PC-9 (cell line): ENCODE results near the gene CFAP46. TPM values are rescaled to one million over a fixed set of nuclear protein-coding genes. Genes with fewer than 3 reads are reported as not detected.
"Not testable (repeated sequence)": the region's sequence is repeated elsewhere in the genome, so short reads cannot be mapped to it uniquely, and the experiment has no call there.

Source experiments
- BruUV-seq: library from RNA; stranded (reverse); fragments of 400-500 nt; replicated peaks from 2 replicates; lab custom pipeline; 2021; lab: Mats Ljungman, UMichigan
- CTCF ChIA-PET: fragments of 300-600 bp; sonication (Branson Sonifier 250); formaldehyde crosslinking; loops from one replicate; lab custom pipeline; 2022; ENCODE audit warnings: antibody characterized with exemption; lab: Charles Lee
- POLR2A ChIA-PET: fragments of 300-600 bp; sonication (Branson Sonifier 250); formaldehyde crosslinking; loops from one replicate; lab custom pipeline; 2022; ENCODE audit warnings: antibody characterized with exemption; ENCODE audit not compliant: unreplicated experiment; lab: Charles Lee
- DNase-seq, 2 experiments: peaks; one replicate each; pipeline versions ENCODE4 v3.0.0 to v3.0.0-alpha.2; 2015 to 2022; ENCODE audit warnings: mixed read lengths in 1 of 2
- H2AFZ ChIP-seq: fragments of 200-600 bp; sonication (generic); 2 replicates; pipeline ENCODE4 v1.8.1; 2017; ENCODE audit warnings: antibody characterized with exemption
- H3F3A ChIP-seq: fragments of 200-600 bp; sonication (generic); 2 replicates; pipeline ENCODE4 v1.8.1; 2017; ENCODE audit warnings: antibody characterized with exemption, mild to moderate bottlenecking, low read depth; ENCODE audit not compliant: insufficient read depth
- H3K27ac ChIP-seq: fragments of 200-600 bp; sonication (generic); 2 replicates; pipeline ENCODE4 v1.6.1; 2016; ENCODE audit warnings: mixed run types
- H3K27me3 ChIP-seq: fragments of 200-600 bp; sonication (generic); 2 replicates; pipeline ENCODE4 v1.6.1; 2016; ENCODE audit warnings: low read depth, mixed run types; ENCODE audit not compliant: insufficient read depth
- H3K36me3 ChIP-seq: fragments of 200-600 bp; sonication (generic); 2 replicates; pipeline ENCODE4 v1.6.1; 2016; ENCODE audit warnings: low read depth, mixed run types
- H3K4me1 ChIP-seq: fragments of 200-600 bp; sonication (generic); replicated peaks from 2 replicates; pipeline ENCODE4 v1.6.1; 2016; ENCODE audit warnings: mixed run types; ENCODE audit not compliant: insufficient read depth
- H3K4me2 ChIP-seq: fragments of 200-600 bp; sonication (generic); 2 replicates; pipeline ENCODE4 v1.6.1; 2017; ENCODE audit warnings: mixed run types
- H3K4me3 ChIP-seq: fragments of 200-600 bp; sonication (generic); 2 replicates; pipeline ENCODE4 v1.6.1; 2016; ENCODE audit warnings: mixed run types
- H3K79me2 ChIP-seq: fragments of 200-600 bp; sonication (generic); 2 replicates; pipeline ENCODE4 v1.6.1; 2017; ENCODE audit warnings: low read depth, mixed run types
- H3K9me2 ChIP-seq: fragments of 200-600 bp; sonication (generic); 2 replicates; pipeline ENCODE4 v1.8.1; 2017; ENCODE audit warnings: mild to moderate bottlenecking; ENCODE audit not compliant: insufficient read depth
- H3K9me3 ChIP-seq: fragments of 200-600 bp; sonication (generic); 2 replicates; pipeline ENCODE4 v1.8.1; 2016; ENCODE audit warnings: low read depth; ENCODE audit not compliant: insufficient read depth
- H4K20me1 ChIP-seq: fragments of 200-600 bp; sonication (generic); 2 replicates; pipeline ENCODE4 v1.8.1; 2017; ENCODE audit not compliant: insufficient read depth
- CTCF ChIP-seq: fragments of 200-600 bp; sonication (generic); conservative IDR thresholded peaks from 2 replicates; pipeline ENCODE4 v1.6.1; 2017; ENCODE audit warnings: mixed run types, antibody characterized with exemption, mild to moderate bottlenecking, moderate library complexity
- EZH2 ChIP-seq: fragments of 200-600 bp; sonication (generic); IDR thresholded peaks from 2 replicates; pipeline ENCODE4 v1.8.0; 2017; ENCODE audit warnings: antibody characterized with exemption, low read depth
- intact Hi-C: fragments of 100-400 bp; cut with micrococcal nuclease; formaldehyde crosslinking; loops from one replicate; pipeline ENCODE4 v1.10.0; 2022; ENCODE audit not compliant: unreplicated experiment
- total RNA-seq: library from RNA; stranded (reverse); gene quantifications from 2 replicates; pipeline ENCODE4 v1.2.3, GENCODE V29; 2021

Gene CFAP46
- total RNA-seq, 1 experiment from 2014 or later, result not detected

GRCh38 chr10:132774181-132774901 is 168.0 kb downstream of the CFAP46 start:
- no peak overlapping the region for H3K4me2 ChIP-seq
- DNase-seq, result no peak

GRCh38 chr10:132772816-132773215 is 169.6 kb downstream of the CFAP46 start:
- BruUV-seq, H3K27ac ChIP-seq, H4K20me1 ChIP-seq, H3K4me3 ChIP-seq, H3K9me2 ChIP-seq, CTCF ChIA-PET, H3K36me3 ChIP-seq, H3K9me3 ChIP-seq, H3K27me3 ChIP-seq, H3K4me2 ChIP-seq, H3F3A ChIP-seq, DNase-seq, H3K79me2 ChIP-seq, H3K4me1 ChIP-seq, H2AFZ ChIP-seq, intact Hi-C loops, POLR2A ChIA-PET: not testable (repeated sequence)

More at GRCh38 chr10:132774181-132774901, 168.0 kb downstream of the CFAP46 start:
- BruUV-seq, result no TSS peak
- no peak overlapping the region for H3K27ac ChIP-seq
- CTCF ChIA-PET, result no interaction called here
- H3K36me3 ChIP-seq, result no peaks in the 10 kb centered on the region
- H2AFZ ChIP-seq, result no peak overlapping the region
- no peaks in the 10 kb centered on the region for H3K9me2 ChIP-seq
- H3F3A ChIP-seq, result no peaks in the 10 kb centered on the region
- TF ChIP-seq CTCF (no peak), EZH2 (no peak)
- no peaks in the 10 kb centered on the region for H3K27me3 ChIP-seq
- H3K4me1 ChIP-seq, result no peaks in the 10 kb centered on the region
- intact Hi-C loops, result no loop called here
- no peaks in the 10 kb centered on the region for H3K9me3 ChIP-seq
- H3K4me3 ChIP-seq, result no peak overlapping the region
- no peaks in the 10 kb centered on the region for H4K20me1 ChIP-seq
- POLR2A ChIA-PET, result no interaction called here
- H3K79me2 ChIP-seq, result no peaks in the 10 kb centered on the region

- BruUV-seq, result no TSS peak
- POLR2A ChIA-PET, result no interaction called here
These were observed 172.0 kb downstream of the CFAP46 start for GRCh38 chr10:132770061-132771021.

More at GRCh38 chr10:132770061-132771021, 172.0 kb downstream of the CFAP46 start:
- CTCF ChIA-PET, result no interaction called here
- no peaks in the 10 kb centered on the region for H3F3A ChIP-seq
- no peak overlapping the region for H2AFZ ChIP-seq
- no peak for DNase-seq
- intact Hi-C loops, result no loop called here
- TF ChIP-seq CTCF, result no peak
- no peak for TF ChIP-seq EZH2
- H3K4me2 ChIP-seq, result no peak overlapping the region
- no peak overlapping the region for H3K27ac ChIP-seq
- no peaks in the 10 kb centered on the region for H4K20me1 ChIP-seq
- H3K9me2 ChIP-seq, result no peaks in the 10 kb centered on the region
- H3K4me1 ChIP-seq, result no peaks in the 10 kb centered on the region
- no peaks in the 10 kb centered on the region for H3K9me3 ChIP-seq
- no peaks in the 10 kb centered on the region for H3K36me3 ChIP-seq
- no peaks in the 10 kb centered on the region for H3K27me3 ChIP-seq
- H3K79me2 ChIP-seq, result no peaks in the 10 kb centered on the region
- no peak overlapping the region for H3K4me3 ChIP-seq
